H1 (cell line): Measurements from ENCODE around the gene PRKAB2. TPM values are rescaled to one million over a fixed set of nuclear protein-coding genes. Genes with fewer than 3 reads are reported as not detected.
"Not testable (repeated sequence)": the region's sequence is repeated elsewhere in the genome, so short reads cannot be mapped to it uniquely, and the experiment has no call there.

ENCODE experiments used
- CTCF ChIA-PET: fragments of 300-600 bp; sonication (Branson Sonifier 250); formaldehyde crosslinking; loops from one replicate; lab custom pipeline; 2021; ENCODE audit not compliant: partially characterized antibody; lab: Charles Lee
- POLR2A ChIA-PET: fragments of 300-600 bp; sonication (Branson Sonifier 250); formaldehyde crosslinking; loops from one replicate; lab custom pipeline; 2021; ENCODE audit warnings: inconsistent platforms; ENCODE audit not compliant: partially characterized antibody; lab: Charles Lee
- DNase-seq, 2 experiments: peaks; one replicate each; pipeline versions ENCODE4 v3.0.0 to v3.0.0-alpha.2; 2010 to 2022; ENCODE audit warnings: low spot score in 2 of 2, low read depth in 1 of 2, mixed read lengths in 1 of 2
- FAIRE-seq: peaks from 2 replicates; lab custom pipeline; 2011; peaks lifted over from hg19 to GRCh38; lab: Jason Lieb, UNC
- H2AFZ ChIP-seq: 2 replicates; pipeline ENCODE4 v1.8.1; 2012; ENCODE audit warnings: low read length, inconsistent platforms
- H2AK5ac ChIP-seq: 2 replicates; pipeline ENCODE4 v1.6.1; 2013; ENCODE audit warnings: low read depth, low read length
- H2BK120ac ChIP-seq: replicated peaks from 2 replicates; pipeline ENCODE3; 2013; ENCODE audit warnings: low read depth, low read length, inconsistent platforms
- H2BK12ac ChIP-seq: 2 replicates; pipeline ENCODE4 v1.6.1; 2013; ENCODE audit warnings: low read depth, low read length
- H2BK15ac ChIP-seq: 2 replicates; pipeline ENCODE4 v1.6.1; 2013; ENCODE audit warnings: low read length
- H2BK20ac ChIP-seq: 2 replicates; pipeline ENCODE4 v1.6.1; 2013; ENCODE audit warnings: low read length
- H2BK5ac ChIP-seq: 2 replicates; pipeline ENCODE4 v1.6.1; 2013; ENCODE audit warnings: low read depth, low read length
- H3K14ac ChIP-seq: 2 replicates; pipeline ENCODE4 v1.6.1; 2013; ENCODE audit warnings: inconsistent platforms; ENCODE audit not compliant: insufficient read length
- H3K18ac ChIP-seq: 2 replicates; pipeline ENCODE4 v1.6.1; 2013; ENCODE audit warnings: low read length; ENCODE audit errors: extremely low read depth
- H3K23ac ChIP-seq: 2 replicates; pipeline ENCODE4 v1.6.1; 2013; ENCODE audit warnings: inconsistent platforms; ENCODE audit not compliant: insufficient read length
- H3K23me2 ChIP-seq: 2 replicates; pipeline ENCODE4 v1.6.1; 2013; ENCODE audit warnings: low read depth, low read length
- H3K27ac ChIP-seq: 2 replicates; pipeline ENCODE4 v1.6.1; 2011; ENCODE audit warnings: low read depth, low read length, inconsistent platforms
- H3K27me3 ChIP-seq, 4 experiments: replicated peaks in 1 of 4; 1 replicate in 1 of 4; 2 replicates in 3 of 4; pipeline versions ENCODE4 v1.6.1 to v1.8.1; 2011 to 2013; ENCODE audit warnings: low read length in 3 of 4, mild to moderate bottlenecking in 3 of 4, inconsistent platforms in 2 of 4, mixed read lengths in 2 of 4, moderate library complexity in 1 of 4; ENCODE audit not compliant: control insufficient read depth in 3 of 4, insufficient read depth in 3 of 4; ENCODE audit errors: extremely low read depth in 1 of 4
- H3K36me3 ChIP-seq, 4 experiments: 2 replicates each; pipeline versions ENCODE4 v1.6.1 to v1.8.1; 2011 to 2013; ENCODE audit warnings: mild to moderate bottlenecking in 4 of 4, low read length in 3 of 4, moderate library complexity in 2 of 4, control low read depth in 1 of 4, inconsistent platforms in 1 of 4; ENCODE audit not compliant: insufficient read depth in 4 of 4, control insufficient read depth in 2 of 4
- H3K4ac ChIP-seq: replicated peaks from 2 replicates; pipeline ENCODE3; 2013; ENCODE audit warnings: low read length, low read depth, mixed read lengths, inconsistent platforms; ENCODE audit not compliant: insufficient read length
- H3K4me1 ChIP-seq, 4 experiments: replicated peaks in 1 of 4; 1 replicate in 1 of 4; 2 replicates in 3 of 4; pipeline versions ENCODE4 v1.6.1 to v1.8.1; 2011 to 2013; ENCODE audit warnings: low read length in 3 of 4, inconsistent platforms in 2 of 4, mixed read lengths in 1 of 4; ENCODE audit not compliant: insufficient read depth in 4 of 4, control insufficient read depth in 3 of 4
- H3K4me2 ChIP-seq, 2 experiments: 2 replicates each; pipeline versions ENCODE4 v1.6.1 to v1.8.1; 2011 to 2013; ENCODE audit warnings: low read depth in 2 of 2, low read length in 2 of 2, control low read depth in 1 of 2, inconsistent platforms in 1 of 2, mild to moderate bottlenecking in 1 of 2; ENCODE audit not compliant: insufficient read depth in 1 of 2
- H3K4me3 ChIP-seq, 4 experiments: fragments of 200-600, 300-600 bp in 1 of 4; sonication (generic), shearing (Covaris generic), sonication (Bioruptor Twin) in 1 of 4; 2 replicates each; pipeline versions ENCODE4 v1.5.1 to v1.8.1; 2011 to 2016; ENCODE audit warnings: low read length in 4 of 4, low read depth in 3 of 4, control low read depth in 2 of 4, inconsistent platforms in 2 of 4, mild to moderate bottlenecking in 2 of 4, mixed read lengths in 1 of 4, moderate library complexity in 1 of 4; ENCODE audit not compliant: insufficient read depth in 2 of 4; ENCODE audit errors: extremely low read depth in 1 of 4
- H3K56ac ChIP-seq: replicated peaks from 2 replicates; pipeline ENCODE3; 2013; ENCODE audit warnings: low read depth, mild to moderate bottlenecking, mixed read lengths, low read length, inconsistent platforms; ENCODE audit not compliant: insufficient read length
- H3K79me1 ChIP-seq: 2 replicates; pipeline ENCODE4 v1.6.1; 2013; ENCODE audit warnings: low read depth, low read length, control low read depth
- H3K79me2 ChIP-seq, 2 experiments: 2 replicates each; pipeline versions ENCODE4 v1.6.1 to v1.8.1; 2012 to 2013; ENCODE audit warnings: low read length in 2 of 2, mild to moderate bottlenecking in 2 of 2, inconsistent platforms in 1 of 2; ENCODE audit not compliant: insufficient read depth in 2 of 2, control insufficient read depth in 1 of 2
- H3K9ac ChIP-seq, 4 experiments: replicated peaks in 1 of 4; 1 replicate in 1 of 4; 2 replicates in 3 of 4; pipeline versions ENCODE4 v1.6.1 to v1.8.1; 2011 to 2013; ENCODE audit warnings: low read depth in 3 of 4, low read length in 3 of 4, control low read depth in 2 of 4, mild to moderate bottlenecking in 2 of 4, moderate library complexity in 2 of 4, inconsistent platforms in 1 of 4; ENCODE audit errors: extremely low read depth in 1 of 4
- H3K9me3 ChIP-seq, 2 experiments: 2 replicates each; pipeline versions ENCODE4 v1.6.1 to v1.8.1; 2012 to 2013; ENCODE audit warnings: mild to moderate bottlenecking in 2 of 2, moderate library complexity in 2 of 2, control low read depth in 1 of 2, inconsistent platforms in 1 of 2, low read depth in 1 of 2, low read length in 1 of 2, mixed read lengths in 1 of 2; ENCODE audit not compliant: insufficient read depth in 2 of 2
- H4K20me1 ChIP-seq, 2 experiments: replicated peaks in 1 of 2; 2 replicates each; pipeline versions ENCODE3 to v1.8.1; 2011 to 2013; ENCODE audit warnings: inconsistent platforms in 2 of 2, low read length in 2 of 2, mild to moderate bottlenecking in 1 of 2; ENCODE audit not compliant: insufficient read depth in 2 of 2, control insufficient read depth in 1 of 2
- H4K5ac ChIP-seq: 2 replicates; pipeline ENCODE4 v1.6.1; 2013; ENCODE audit warnings: low read length, low read depth, mixed read lengths, inconsistent platforms; ENCODE audit not compliant: insufficient read length
- H4K8ac ChIP-seq: 2 replicates; pipeline ENCODE4 v1.8.0; 2013; ENCODE audit warnings: mild to moderate bottlenecking, moderate library complexity, low read length, inconsistent platforms; ENCODE audit not compliant: insufficient read depth; ENCODE audit errors: extremely low read depth
- H4K91ac ChIP-seq: replicated peaks from 2 replicates; pipeline ENCODE3; 2013; ENCODE audit warnings: low read length, mixed read lengths, inconsistent platforms; ENCODE audit not compliant: insufficient read length
- WGBS, 2 experiments: shearing (Covaris generic) in 1 of 2; methylation state at CpG; one replicate each; pipeline versions ENCODE4 v1.1.6 to v1.1.7; 2013 to 2015; ENCODE audit warnings: low lambda C conversion rate in 2 of 2, mixed read lengths in 2 of 2, inconsistent platforms in 1 of 2, low coverage in 1 of 2, missing lambda C conversion rate in 1 of 2; ENCODE audit not compliant: insufficient replicate concordance in 2 of 2, insufficient coverage in 1 of 2, insufficient read length in 1 of 2; ENCODE audit errors: extremely low coverage in 1 of 2, missing lambda C conversion rate in 1 of 2; 5-methylcytosine and 5-hydroxymethylcytosine counted together
- polyA plus RNA-seq, 7 experiments: library from polyadenylated mRNA; depleted of rRNA in 3 of 7; stranded (reverse) in 5 of 7; unstranded in 2 of 7; fragments of >200 nt in 5 of 7; fragments of 200-250 nt in 2 of 7; gene quantifications; 1 replicate in 5 of 7; 2 replicates in 1 of 7; 4 replicates in 1 of 7; pipeline versions ENCODE4 v1.2.1 to v1.2.3, GENCODE V29; 2011 to 2013; ENCODE audit warnings: missing spikeins in 2 of 7, mixed read lengths in 2 of 7
- total RNA-seq: library from RNA; stranded (reverse); fragmentation: NEBNext Ultra II Directional; extraction: Animal tissue kit (Norgen Biotek cat#: 25700); gene quantifications from 2 replicates; pipeline ENCODE4 v1.2.1, GENCODE V29; 2021

PRKAB2 gene
- total and polyA plus RNA-seq, 2 of the 8 experiments (the other 6 are each of a cell fraction or from before 2014, with no cell fraction given), result 15.0 to 18.9 TPM

DNA sequence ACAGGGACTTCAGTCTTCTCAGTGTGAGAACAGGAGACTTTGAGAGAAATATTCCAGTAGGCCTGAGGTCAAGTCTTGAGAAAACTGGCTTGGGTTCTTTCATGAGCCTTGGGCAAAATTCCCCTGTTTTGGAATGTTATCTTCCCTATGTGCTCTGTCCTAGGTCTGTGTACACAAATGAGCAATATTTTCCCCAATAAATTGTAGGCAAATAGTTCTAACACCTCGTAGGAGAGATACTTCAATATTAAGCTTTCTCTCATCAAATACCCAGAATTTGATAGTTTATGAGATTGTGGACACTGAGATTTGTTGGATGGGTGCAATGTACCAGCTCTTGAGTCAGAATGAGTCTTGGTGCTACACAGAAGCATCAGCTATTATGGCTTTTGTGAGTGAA lies 57.9 kb downstream of the PRKAB2 start:
- H2BK20ac ChIP-seq, FAIRE-seq, H2BK120ac ChIP-seq, H3K79me1 ChIP-seq, H3K9me3 ChIP-seq, H3K23me2 ChIP-seq, H2BK5ac ChIP-seq, H3K4me1 ChIP-seq, H3K4ac ChIP-seq, H3K79me2 ChIP-seq, H3K27me3 ChIP-seq, H2AK5ac ChIP-seq, H2BK12ac ChIP-seq, H3K36me3 ChIP-seq, H4K5ac ChIP-seq, H4K20me1 ChIP-seq, H3K9ac ChIP-seq, H3K56ac ChIP-seq, H3K14ac ChIP-seq, CTCF ChIA-PET, H3K23ac ChIP-seq, H3K4me3 ChIP-seq, H4K8ac ChIP-seq, H3K18ac ChIP-seq, H3K27ac ChIP-seq, H2AFZ ChIP-seq, DNase-seq, H2BK15ac ChIP-seq, H4K91ac ChIP-seq, H3K4me2 ChIP-seq: not testable (repeated sequence)
- WGBS, 2 experiments, result 94% methylated on average over 1 of the region's 1 CpG; no CpG with 5 or more reads in 1 of the 2 experiments
- POLR2A ChIA-PET, result interaction anchor here (4.1 kb wide), 1 partner anchor 30 kb away, joined by 17 read pairs; no protein-coding TSS in a partner anchor
